Fibroblast of gingiva (primary cell): ENCODE data around the gene RNF113A.
"Not testable (repeated sequence)": the region's sequence is repeated elsewhere in the genome, so short reads cannot be mapped to it uniquely, and the experiment has no call there.

Experiments
- DNase-seq: peaks from one replicate; pipeline ENCODE4 v3.0.0-alpha.2; 2011; ENCODE audit warnings: low read depth

The RNF113A gene

GRCh38 chrX:119833905-119834304 lies 37.6 kb downstream of the RNF113A start:
- DNase-seq, result no peak

- no peak for DNase-seq
Observed at GRCh38 chrX:119828446-119828845, 43.1 kb downstream of the RNF113A start.

- peak; percentile 92 for DNase-seq
Observed at GRCh38 chrX:119826399-119826959, 45.1 kb downstream of the RNF113A start.

GRCh38 chrX:119824221-119824620 lies 47.3 kb downstream of the RNF113A start:
- not testable (repeated sequence) for DNase-seq

DNA sequence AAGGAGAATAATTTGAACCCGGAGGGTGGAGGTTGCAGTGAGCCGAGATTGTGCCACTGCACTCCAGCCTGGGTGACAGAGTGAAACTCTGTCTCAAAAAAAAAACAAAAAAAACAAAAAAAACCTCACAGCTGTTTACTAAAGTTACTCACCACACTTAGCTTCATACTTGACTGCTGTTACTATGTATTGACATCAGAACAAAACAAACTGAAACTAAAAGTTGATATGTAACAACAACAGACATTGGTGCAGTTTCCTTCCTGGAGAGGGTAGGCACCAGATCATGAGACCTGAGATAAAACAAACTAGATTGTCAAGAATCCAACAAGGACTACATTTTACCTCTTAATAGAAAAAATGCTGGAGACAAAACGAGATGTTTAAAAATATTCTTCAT lies 49.8 kb downstream of the RNF113A start:
- DNase-seq, result peak; percentile 74
